SK-N-SH (cell line): ENCODE measurements around the gene CAMK1.

Source experiments
- RAD21 ChIP-seq: IDR thresholded peaks from 2 replicates; pipeline ENCODE4 v1.6.1; 2012; ENCODE audit warnings: mild to moderate bottlenecking, low read length
- TF ChIP-seq, protein P1 (sequence below): fragments of 200-600 bp; sonication (generic); IDR thresholded peaks from 2 replicates; pipeline ENCODE4 v1.6.1; 2017; ENCODE audit warnings: antibody characterized with exemption, mild to moderate bottlenecking, moderate library complexity

- TF ChIP-seq, protein P1, sequence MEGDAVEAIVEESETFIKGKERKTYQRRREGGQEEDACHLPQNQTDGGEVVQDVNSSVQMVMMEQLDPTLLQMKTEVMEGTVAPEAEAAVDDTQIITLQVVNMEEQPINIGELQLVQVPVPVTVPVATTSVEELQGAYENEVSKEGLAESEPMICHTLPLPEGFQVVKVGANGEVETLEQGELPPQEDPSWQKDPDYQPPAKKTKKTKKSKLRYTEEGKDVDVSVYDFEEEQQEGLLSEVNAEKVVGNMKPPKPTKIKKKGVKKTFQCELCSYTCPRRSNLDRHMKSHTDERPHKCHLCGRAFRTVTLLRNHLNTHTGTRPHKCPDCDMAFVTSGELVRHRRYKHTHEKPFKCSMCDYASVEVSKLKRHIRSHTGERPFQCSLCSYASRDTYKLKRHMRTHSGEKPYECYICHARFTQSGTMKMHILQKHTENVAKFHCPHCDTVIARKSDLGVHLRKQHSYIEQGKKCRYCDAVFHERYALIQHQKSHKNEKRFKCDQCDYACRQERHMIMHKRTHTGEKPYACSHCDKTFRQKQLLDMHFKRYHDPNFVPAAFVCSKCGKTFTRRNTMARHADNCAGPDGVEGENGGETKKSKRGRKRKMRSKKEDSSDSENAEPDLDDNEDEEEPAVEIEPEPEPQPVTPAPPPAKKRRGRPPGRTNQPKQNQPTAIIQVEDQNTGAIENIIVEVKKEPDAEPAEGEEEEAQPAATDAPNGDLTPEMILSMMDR = no peak
- no peak for TF ChIP-seq RAD21
Measured at GRCh38 chr3:9778143-9779074, 8.7 kb upstream of the CAMK1 start.
